NT2/D1 (cell line): ENCODE results near the gene IMMP2L.

Source experiments
- DNase-seq: peaks from one replicate; pipeline ENCODE4 v3.0.0-alpha.2; 2011; ENCODE audit warnings: low read depth, low spot score
- H3K27me3 ChIP-seq: 2 replicates; pipeline ENCODE4 v1.6.0; 2011; ENCODE audit warnings: mild to moderate bottlenecking; ENCODE audit not compliant: insufficient read length, insufficient read depth
- H3K36me3 ChIP-seq: 2 replicates; pipeline ENCODE4 v1.6.1; 2011; ENCODE audit warnings: mild to moderate bottlenecking, low read length, mixed read lengths; ENCODE audit not compliant: insufficient read depth, insufficient read length
- H3K4me1 ChIP-seq: 2 replicates; pipeline ENCODE4 v1.5.1; 2011; ENCODE audit not compliant: insufficient read depth, insufficient read length
- H3K4me3 ChIP-seq: 2 replicates; pipeline ENCODE4 v1.5.1; 2011; ENCODE audit warnings: low read depth; ENCODE audit not compliant: insufficient read length
- H3K9ac ChIP-seq: 2 replicates; pipeline ENCODE4 v1.6.0; 2011; ENCODE audit warnings: low read depth; ENCODE audit not compliant: insufficient read length
- H3K9me3 ChIP-seq: 2 replicates; pipeline ENCODE4 v1.5.1; 2011; ENCODE audit warnings: mild to moderate bottlenecking, low read length; ENCODE audit not compliant: insufficient read depth
- SUZ12 ChIP-seq: IDR thresholded peaks from 2 replicates; pipeline ENCODE4 v1.6.1; 2011; ENCODE audit not compliant: insufficient read length, insufficient read depth; ENCODE audit errors: extremely low read depth
- YY1 ChIP-seq: IDR thresholded peaks from 2 replicates; pipeline ENCODE4 v1.6.1; 2011; ENCODE audit not compliant: insufficient read length, insufficient read depth
- ZNF274 ChIP-seq: IDR thresholded peaks from 2 replicates; pipeline ENCODE4 v1.6.1; 2011; ENCODE audit warnings: mild to moderate bottlenecking, low read depth, low read length

IMMP2L gene

DNA sequence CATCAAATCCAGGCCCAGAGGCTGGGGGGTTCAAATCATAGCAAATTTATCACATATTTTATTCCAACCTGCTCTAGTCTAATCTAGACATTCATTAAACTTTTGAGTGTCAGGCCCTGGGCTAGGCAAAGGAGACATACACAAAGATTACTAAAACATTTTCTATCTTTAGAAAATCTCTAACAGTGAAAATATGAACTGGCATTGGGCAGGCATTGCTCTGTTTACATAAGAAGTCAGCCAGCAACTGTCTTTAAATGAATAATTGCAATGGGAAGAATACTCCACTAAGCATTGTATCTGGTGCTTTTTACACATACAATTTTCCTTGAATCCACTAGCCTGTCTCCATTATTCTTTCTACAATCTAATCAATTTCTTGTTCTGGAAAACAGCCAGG, 693.8 kb downstream of the IMMP2L start:
- TF ChIP-seq ZNF274, result no peak
- no peak for TF ChIP-seq YY1
- TF ChIP-seq SUZ12, result no peak
- no peaks in the 10 kb centered on the region for H3K27me3 ChIP-seq
- no peaks in the 10 kb centered on the region for H3K9me3 ChIP-seq
- H3K9ac ChIP-seq, result no peak overlapping the region
- H3K4me3 ChIP-seq, result no peak overlapping the region
- no peaks in the 10 kb centered on the region for H3K36me3 ChIP-seq
- H3K4me1 ChIP-seq, result no peaks in the 10 kb centered on the region
- DNase-seq, result no peak

DNA sequence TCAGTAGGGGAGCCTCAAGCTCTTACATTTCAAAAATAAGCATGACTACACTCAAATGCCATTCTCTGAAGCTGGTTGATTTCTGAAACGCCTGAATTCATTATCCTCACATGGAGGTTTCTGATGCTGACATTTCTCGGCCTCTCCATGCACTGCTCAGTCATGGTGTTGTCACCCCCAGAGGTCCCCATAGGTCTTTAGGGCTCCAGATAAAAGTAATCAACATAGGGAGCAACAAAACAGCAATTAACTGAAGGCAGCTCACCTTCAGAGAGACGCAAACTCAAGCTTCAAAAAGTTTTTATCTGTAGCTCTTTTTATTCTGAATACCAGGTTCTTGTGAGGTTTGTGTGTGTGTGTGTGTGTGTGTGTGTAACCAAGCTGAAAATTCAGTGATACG, 694.5 kb downstream of the IMMP2L start:
- Histone ChIP-seq H3K27me3 (no peaks in the 10 kb centered on the region), H3K9ac (no peak overlapping the region), H3K36me3 (no peaks in the 10 kb centered on the region), H3K4me3 (no peak overlapping the region), H3K9me3 (no peaks in the 10 kb centered on the region), H3K4me1 (no peaks in the 10 kb centered on the region)
- no peak for DNase-seq
- no peak for TF ChIP-seq YY1
- TF ChIP-seq SUZ12, result no peak
- TF ChIP-seq ZNF274, result no peak

DNA sequence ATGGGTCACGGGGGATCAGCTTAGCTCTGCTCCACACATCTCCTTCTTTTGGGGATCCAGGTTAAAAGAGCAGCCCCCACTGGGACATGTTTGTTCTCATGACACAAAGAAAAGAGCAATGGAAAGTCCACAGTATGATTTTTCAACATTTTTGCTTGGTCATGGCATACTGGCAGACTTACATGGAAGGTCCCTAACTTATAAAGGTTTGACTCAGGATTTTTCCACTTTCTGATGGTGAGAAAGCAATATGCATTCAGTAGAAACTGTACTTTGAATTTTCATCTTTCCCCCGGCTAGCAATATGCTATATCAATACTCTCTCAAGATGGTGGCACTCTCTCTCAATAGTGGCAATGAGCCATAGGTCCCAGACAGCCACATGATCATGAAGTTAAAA, 699.0 kb downstream of the IMMP2L start:
- DNase-seq, result no peak
- no peaks in the 10 kb centered on the region for H3K27me3 ChIP-seq
- no peaks in the 10 kb centered on the region for H3K4me1 ChIP-seq
- H3K4me3 ChIP-seq, result no peak overlapping the region
- no peak overlapping the region for H3K9ac ChIP-seq
- TF ChIP-seq YY1 (no peak), SUZ12 (no peak), ZNF274 (no peak)
- no peaks in the 10 kb centered on the region for H3K36me3 ChIP-seq
- H3K9me3 ChIP-seq, result no peaks in the 10 kb centered on the region

- no peaks in the 10 kb centered on the region for H3K4me1 ChIP-seq
- DNase-seq, result no peak
- no peak overlapping the region for H3K4me3 ChIP-seq
- no peak overlapping the region for H3K9ac ChIP-seq
- H3K9me3 ChIP-seq, result no peaks in the 10 kb centered on the region
- H3K36me3 ChIP-seq, result no peaks in the 10 kb centered on the region
- TF ChIP-seq YY1, result no peak
- TF ChIP-seq SUZ12, result no peak
- TF ChIP-seq ZNF274, result no peak
- H3K27me3 ChIP-seq, result no peaks in the 10 kb centered on the region
These were observed 701.1 kb downstream of the IMMP2L start for GRCh38 chr7:110861163-110861562.

DNA sequence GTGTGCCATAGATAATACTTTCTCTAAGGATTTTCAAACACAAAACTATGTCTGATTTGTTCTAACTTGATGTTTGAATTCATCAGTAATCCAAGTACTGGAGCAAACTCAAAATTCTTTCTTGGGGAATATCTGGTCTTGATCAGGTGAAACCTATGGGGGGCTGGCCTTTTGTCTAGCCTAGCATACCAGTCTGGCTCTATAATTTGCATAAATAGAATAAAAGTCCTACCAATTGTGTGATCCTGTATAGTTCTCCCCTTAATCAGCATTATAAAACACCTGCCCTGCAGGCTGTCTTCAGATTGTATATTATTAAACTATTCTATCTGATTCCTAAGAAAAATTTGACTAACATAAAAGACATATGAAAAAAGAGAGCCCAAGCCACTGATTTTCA, 705.2 kb downstream of the IMMP2L start:
- no peak for TF ChIP-seq ZNF274
- no peak for TF ChIP-seq YY1
- TF ChIP-seq SUZ12, result no peak
- H3K9ac ChIP-seq, result no peak overlapping the region
- H3K4me3 ChIP-seq, result no peak overlapping the region
- no peaks in the 10 kb centered on the region for H3K9me3 ChIP-seq
- no peaks in the 10 kb centered on the region for H3K36me3 ChIP-seq
- no peak for DNase-seq
- no peaks in the 10 kb centered on the region for H3K4me1 ChIP-seq
- no peaks in the 10 kb centered on the region for H3K27me3 ChIP-seq

DNA sequence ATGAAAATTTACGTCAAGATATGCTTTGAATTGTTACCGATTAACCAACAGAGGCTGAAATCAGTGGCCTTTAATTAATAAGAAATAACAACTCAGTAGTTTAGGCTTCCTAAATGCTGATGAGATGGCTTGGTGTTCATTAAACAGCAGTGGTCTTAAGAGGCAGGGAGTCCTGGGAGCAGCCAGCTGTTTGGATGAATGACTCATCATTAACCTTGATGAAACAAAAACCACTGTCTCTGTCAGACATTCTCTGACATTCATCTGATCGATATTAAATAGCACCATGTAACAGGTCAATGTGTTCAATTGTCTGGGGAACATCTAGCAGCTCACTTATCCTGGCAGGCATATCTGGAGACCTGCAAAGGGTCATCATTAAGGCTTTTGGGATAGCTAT, 705.6 kb downstream of the IMMP2L start:
- H3K36me3 ChIP-seq, result no peaks in the 10 kb centered on the region
- H3K4me3 ChIP-seq, result no peak overlapping the region
- H3K4me1 ChIP-seq, result no peaks in the 10 kb centered on the region
- no peaks in the 10 kb centered on the region for H3K9me3 ChIP-seq
- H3K27me3 ChIP-seq, result no peaks in the 10 kb centered on the region
- TF ChIP-seq YY1, result no peak
- TF ChIP-seq SUZ12, result no peak
- no peak for TF ChIP-seq ZNF274
- DNase-seq, result no peak
- no peak overlapping the region for H3K9ac ChIP-seq

DNA sequence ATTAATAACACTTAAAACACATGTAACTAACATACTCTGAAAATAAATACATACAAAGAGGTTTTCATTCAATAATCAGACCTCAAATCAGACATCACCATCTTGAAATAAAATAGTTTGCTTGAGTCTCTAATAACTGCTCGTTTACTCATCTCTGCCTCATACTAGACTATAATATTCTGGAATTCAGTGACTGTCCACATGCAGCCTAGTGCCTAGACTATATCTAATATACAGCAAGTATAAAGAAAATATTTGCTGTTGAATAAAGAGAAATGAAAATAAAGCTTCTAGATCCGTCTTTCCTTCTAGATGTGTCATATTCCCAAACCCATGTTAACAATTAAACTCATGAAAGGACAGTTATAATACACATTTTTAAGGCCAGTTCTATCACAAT, 707.6 kb downstream of the IMMP2L start:
- H3K9me3 ChIP-seq, result peaks cover 8% of the 10 kb centered on the region
- no peak overlapping the region for H3K9ac ChIP-seq
- H3K4me3 ChIP-seq, result no peak overlapping the region
- no peak for DNase-seq
- H3K27me3 ChIP-seq, result no peaks in the 10 kb centered on the region
- no peaks in the 10 kb centered on the region for H3K4me1 ChIP-seq
- no peak for TF ChIP-seq YY1
- no peak for TF ChIP-seq SUZ12
- no peak for TF ChIP-seq ZNF274
- H3K36me3 ChIP-seq, result no peaks in the 10 kb centered on the region

- H3K27me3 ChIP-seq, result no peaks in the 10 kb centered on the region
- TF ChIP-seq SUZ12, result no peak
- TF ChIP-seq ZNF274, result no peak
- TF ChIP-seq YY1, result no peak
- H3K9me3 ChIP-seq, result peaks cover 8% of the 10 kb centered on the region
- H3K9ac ChIP-seq, result no peak overlapping the region
- H3K4me3 ChIP-seq, result no peak overlapping the region
- H3K4me1 ChIP-seq, result no peaks in the 10 kb centered on the region
- no peaks in the 10 kb centered on the region for H3K36me3 ChIP-seq
- DNase-seq, result no peak
These were observed 708.1 kb downstream of the IMMP2L start for GRCh38 chr7:110854166-110854565.
